PC-9 (cell line): ENCODE results near the gene SGPP1. TPM values are rescaled to one million over a fixed set of nuclear protein-coding genes. Genes with fewer than 3 reads are reported as not detected.
"Not testable (repeated sequence)": the region's sequence is repeated elsewhere in the genome, so short reads cannot be mapped to it uniquely, and the experiment has no call there.

Experiments
- BruUV-seq: library from RNA; stranded (reverse); fragments of 400-500 nt; replicated peaks from 2 replicates; lab custom pipeline; 2021; lab: Mats Ljungman, UMichigan
- CTCF ChIA-PET: fragments of 300-600 bp; sonication (Branson Sonifier 250); formaldehyde crosslinking; loops from one replicate; lab custom pipeline; 2022; ENCODE audit warnings: antibody characterized with exemption; lab: Charles Lee
- POLR2A ChIA-PET: fragments of 300-600 bp; sonication (Branson Sonifier 250); formaldehyde crosslinking; loops from one replicate; lab custom pipeline; 2022; ENCODE audit warnings: antibody characterized with exemption; ENCODE audit not compliant: unreplicated experiment; lab: Charles Lee
- DNase-seq, 2 experiments: peaks; one replicate each; pipeline versions ENCODE4 v3.0.0 to v3.0.0-alpha.2; 2015 to 2022; ENCODE audit warnings: mixed read lengths in 1 of 2
- H2AFZ ChIP-seq: fragments of 200-600 bp; sonication (generic); 2 replicates; pipeline ENCODE4 v1.8.1; 2017; ENCODE audit warnings: antibody characterized with exemption
- H3F3A ChIP-seq: fragments of 200-600 bp; sonication (generic); 2 replicates; pipeline ENCODE4 v1.8.1; 2017; ENCODE audit warnings: antibody characterized with exemption, mild to moderate bottlenecking, low read depth; ENCODE audit not compliant: insufficient read depth
- H3K27ac ChIP-seq: fragments of 200-600 bp; sonication (generic); 2 replicates; pipeline ENCODE4 v1.6.1; 2016; ENCODE audit warnings: mixed run types
- H3K27me3 ChIP-seq: fragments of 200-600 bp; sonication (generic); 2 replicates; pipeline ENCODE4 v1.6.1; 2016; ENCODE audit warnings: low read depth, mixed run types; ENCODE audit not compliant: insufficient read depth
- H3K36me3 ChIP-seq: fragments of 200-600 bp; sonication (generic); 2 replicates; pipeline ENCODE4 v1.6.1; 2016; ENCODE audit warnings: low read depth, mixed run types
- H3K4me1 ChIP-seq: fragments of 200-600 bp; sonication (generic); replicated peaks from 2 replicates; pipeline ENCODE4 v1.6.1; 2016; ENCODE audit warnings: mixed run types; ENCODE audit not compliant: insufficient read depth
- H3K4me2 ChIP-seq: fragments of 200-600 bp; sonication (generic); 2 replicates; pipeline ENCODE4 v1.6.1; 2017; ENCODE audit warnings: mixed run types
- H3K4me3 ChIP-seq: fragments of 200-600 bp; sonication (generic); 2 replicates; pipeline ENCODE4 v1.6.1; 2016; ENCODE audit warnings: mixed run types
- H3K79me2 ChIP-seq: fragments of 200-600 bp; sonication (generic); 2 replicates; pipeline ENCODE4 v1.6.1; 2017; ENCODE audit warnings: low read depth, mixed run types
- H3K9me2 ChIP-seq: fragments of 200-600 bp; sonication (generic); 2 replicates; pipeline ENCODE4 v1.8.1; 2017; ENCODE audit warnings: mild to moderate bottlenecking; ENCODE audit not compliant: insufficient read depth
- H3K9me3 ChIP-seq: fragments of 200-600 bp; sonication (generic); 2 replicates; pipeline ENCODE4 v1.8.1; 2016; ENCODE audit warnings: low read depth; ENCODE audit not compliant: insufficient read depth
- H4K20me1 ChIP-seq: fragments of 200-600 bp; sonication (generic); 2 replicates; pipeline ENCODE4 v1.8.1; 2017; ENCODE audit not compliant: insufficient read depth
- EZH2 ChIP-seq: fragments of 200-600 bp; sonication (generic); IDR thresholded peaks from 2 replicates; pipeline ENCODE4 v1.8.0; 2017; ENCODE audit warnings: antibody characterized with exemption, low read depth
- intact Hi-C: fragments of 100-400 bp; cut with micrococcal nuclease; formaldehyde crosslinking; loops from one replicate; pipeline ENCODE4 v1.10.0; 2022; ENCODE audit not compliant: unreplicated experiment
- total RNA-seq: library from RNA; stranded (reverse); gene quantifications from 2 replicates; pipeline ENCODE4 v1.2.3, GENCODE V29; 2021
- TF ChIP-seq, protein P1 (sequence below): fragments of 200-600 bp; sonication (generic); conservative IDR thresholded peaks from 2 replicates; pipeline ENCODE4 v1.6.1; 2017; ENCODE audit warnings: mixed run types, antibody characterized with exemption, mild to moderate bottlenecking, moderate library complexity

SGPP1 gene
- total RNA-seq, 1 experiment from 2014 or later = 26.7 TPM

DNA sequence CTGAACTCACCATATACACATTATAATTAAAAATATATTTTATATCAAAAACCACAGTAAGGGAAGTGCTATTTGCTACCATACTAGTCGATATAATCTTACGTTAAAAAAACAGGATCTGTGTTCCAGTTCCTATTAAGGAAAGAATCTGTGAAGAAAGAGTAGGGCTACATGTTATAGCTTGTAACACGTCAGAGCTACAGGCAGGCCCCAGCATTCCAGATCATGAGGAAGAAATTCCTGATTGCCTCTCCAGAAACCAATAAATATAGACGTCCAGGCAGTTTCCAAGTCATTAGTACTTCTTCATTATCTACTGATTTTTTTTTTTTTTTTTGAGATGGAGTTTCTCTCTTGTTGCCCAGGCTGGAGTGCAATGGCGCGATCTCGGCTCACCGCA is 20.6 kb downstream of the SGPP1 start:
- Histone ChIP-seq H3K79me2 (peaks cover 38% of the 10 kb centered on the region), H3K4me1 (no peaks in the 10 kb centered on the region), H3F3A (no peaks in the 10 kb centered on the region; the same call in 1 of the 2 replicates), H3K4me2 (no peak overlapping the region), H3K27ac (no peak overlapping the region), H3K27me3 (no peaks in the 10 kb centered on the region), H3K9me2 (no peaks in the 10 kb centered on the region), H3K4me3 (no peak overlapping the region), H2AFZ (no peak overlapping the region), H3K36me3 (no peaks in the 10 kb centered on the region), H3K9me3 (no peaks in the 10 kb centered on the region), H4K20me1 (no peaks in the 10 kb centered on the region)
- TF ChIP-seq, protein P1, sequence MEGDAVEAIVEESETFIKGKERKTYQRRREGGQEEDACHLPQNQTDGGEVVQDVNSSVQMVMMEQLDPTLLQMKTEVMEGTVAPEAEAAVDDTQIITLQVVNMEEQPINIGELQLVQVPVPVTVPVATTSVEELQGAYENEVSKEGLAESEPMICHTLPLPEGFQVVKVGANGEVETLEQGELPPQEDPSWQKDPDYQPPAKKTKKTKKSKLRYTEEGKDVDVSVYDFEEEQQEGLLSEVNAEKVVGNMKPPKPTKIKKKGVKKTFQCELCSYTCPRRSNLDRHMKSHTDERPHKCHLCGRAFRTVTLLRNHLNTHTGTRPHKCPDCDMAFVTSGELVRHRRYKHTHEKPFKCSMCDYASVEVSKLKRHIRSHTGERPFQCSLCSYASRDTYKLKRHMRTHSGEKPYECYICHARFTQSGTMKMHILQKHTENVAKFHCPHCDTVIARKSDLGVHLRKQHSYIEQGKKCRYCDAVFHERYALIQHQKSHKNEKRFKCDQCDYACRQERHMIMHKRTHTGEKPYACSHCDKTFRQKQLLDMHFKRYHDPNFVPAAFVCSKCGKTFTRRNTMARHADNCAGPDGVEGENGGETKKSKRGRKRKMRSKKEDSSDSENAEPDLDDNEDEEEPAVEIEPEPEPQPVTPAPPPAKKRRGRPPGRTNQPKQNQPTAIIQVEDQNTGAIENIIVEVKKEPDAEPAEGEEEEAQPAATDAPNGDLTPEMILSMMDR = no peak
- TF ChIP-seq EZH2 = no peak
- ChIA-PET POLR2A (interaction anchor here (0.6 kb wide), 1 partner anchor 750 kb away, joined by 3 read pairs; no protein-coding TSS in a partner anchor), CTCF (interaction anchor here (0.6 kb wide), 2 partner anchors 192 to 429 kb away, joined by 3 to 4 read pairs; no protein-coding TSS in a partner anchor)
- no TSS peak for BruUV-seq
- intact Hi-C loops = no loop called here
- no peak for DNase-seq

GRCh38 chr14:63705561-63706070 is 22.2 kb downstream of the SGPP1 start:
- POLR2A ChIA-PET = interaction anchor here (0.6 kb wide), 1 partner anchor 20 kb away, joined by 7 read pairs; no protein-coding TSS in a partner anchor
- H3K27ac ChIP-seq = no peak overlapping the region

GRCh38 chr14:63702530-63702929 is 25.3 kb downstream of the SGPP1 start:
- POLR2A ChIA-PET, BruUV-seq, H3K4me2 ChIP-seq, H3K27ac ChIP-seq, H3K27me3 ChIP-seq, H4K20me1 ChIP-seq, H3K9me2 ChIP-seq, H3K4me1 ChIP-seq, DNase-seq, intact Hi-C loops, H3K36me3 ChIP-seq, H2AFZ ChIP-seq, H3K9me3 ChIP-seq, CTCF ChIA-PET, H3F3A ChIP-seq, H3K4me3 ChIP-seq: not testable (repeated sequence)
- H3K79me2 ChIP-seq = peaks cover 23% of the 10 kb centered on the region

More at GRCh38 chr14:63705561-63706070, 22.2 kb downstream of the SGPP1 start:
- H3K4me3 ChIP-seq = no peak overlapping the region
- CTCF ChIA-PET = no interaction called here
- H4K20me1 ChIP-seq = no peaks in the 10 kb centered on the region
- no peaks in the 10 kb centered on the region for H3K27me3 ChIP-seq
- H3F3A ChIP-seq = no peaks in the 10 kb centered on the region; the same call in 1 of the 2 replicates
- no peaks in the 10 kb centered on the region for H3K36me3 ChIP-seq
- no peak overlapping the region for H2AFZ ChIP-seq
- no peaks in the 10 kb centered on the region for H3K4me1 ChIP-seq
- no peaks in the 10 kb centered on the region for H3K9me2 ChIP-seq
- no peak for TF ChIP-seq EZH2
- TF ChIP-seq, protein P1 = no peak
- H3K9me3 ChIP-seq = no peaks in the 10 kb centered on the region
- no peak for DNase-seq
- H3K79me2 ChIP-seq = peaks cover 36% of the 10 kb centered on the region
- no TSS peak for BruUV-seq
- intact Hi-C loops = no loop called here
- H3K4me2 ChIP-seq = no peak overlapping the region
